GM11168 (cell line): Measurements from ENCODE around the gene ROR1.

Source experiments
- in situ Hi-C: fragments of 300-500 bp; cut with MboI; formaldehyde crosslinking; loops from one replicate; pipeline ENCODE4 v1.12.0; 2022; ENCODE audit warnings: low sequenced_read_pairs; ENCODE audit not compliant: unreplicated experiment

The ROR1 gene

GRCh38 chr1:63981408-63981773, 207.6 kb downstream of the ROR1 start:
- in situ Hi-C loops, result no loop called here

DNA sequence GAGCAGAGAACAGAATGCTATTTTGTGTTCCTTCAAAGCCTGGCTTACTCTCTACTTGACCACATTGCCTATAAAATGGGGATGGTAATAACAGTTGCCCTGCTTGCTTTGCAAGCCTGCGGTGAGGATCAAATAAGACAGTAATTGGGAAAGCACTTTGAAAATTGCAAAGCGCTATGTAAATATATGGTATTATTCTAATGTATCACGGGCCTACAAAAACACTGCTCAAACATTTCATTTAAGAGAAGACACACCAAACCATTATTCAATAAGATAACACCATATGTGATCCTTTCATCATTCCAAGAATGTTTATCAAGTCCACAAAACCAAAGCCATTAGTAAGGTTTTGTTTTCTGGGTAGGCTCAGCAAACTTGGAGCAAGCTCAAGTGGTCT, 208.4 kb downstream of the ROR1 start:
- in situ Hi-C loops, result no loop called here

- in situ Hi-C loops, result no loop called here
These were observed 209.8 kb downstream of the ROR1 start for GRCh38 chr1:63983391-63984256.

DNA sequence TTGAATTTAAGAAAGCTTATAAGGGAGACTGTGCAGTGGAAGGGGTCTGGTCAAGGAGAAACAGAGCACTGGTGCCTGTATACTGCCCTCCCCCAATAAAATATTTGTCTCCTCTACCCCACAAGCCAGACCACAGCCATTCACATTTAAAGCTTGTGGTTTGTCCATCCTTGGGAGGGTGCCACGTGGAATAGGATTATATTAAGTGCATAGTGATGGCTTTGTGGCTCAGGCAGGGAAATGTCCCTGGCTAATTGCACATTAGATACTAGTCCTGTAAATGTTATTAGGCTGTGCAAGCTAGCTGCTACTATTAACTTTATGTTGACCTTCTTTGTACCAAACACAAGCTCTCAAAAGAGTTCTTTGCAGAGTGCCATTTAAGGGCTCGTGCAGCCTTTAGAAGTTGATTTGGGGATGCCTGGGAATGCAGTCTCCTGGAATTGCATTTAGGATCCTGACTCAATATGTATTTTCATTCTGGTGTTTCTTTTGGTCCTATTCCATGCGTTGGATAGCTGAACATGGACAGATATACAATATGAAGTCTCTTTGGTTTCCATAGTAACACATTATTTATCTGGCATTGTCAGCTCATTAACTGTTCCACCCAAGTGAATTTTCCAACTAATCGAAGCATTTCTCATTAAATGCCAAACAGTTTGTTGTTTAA, 210.6 kb downstream of the ROR1 start:
- in situ Hi-C loops, result no loop called here

DNA sequence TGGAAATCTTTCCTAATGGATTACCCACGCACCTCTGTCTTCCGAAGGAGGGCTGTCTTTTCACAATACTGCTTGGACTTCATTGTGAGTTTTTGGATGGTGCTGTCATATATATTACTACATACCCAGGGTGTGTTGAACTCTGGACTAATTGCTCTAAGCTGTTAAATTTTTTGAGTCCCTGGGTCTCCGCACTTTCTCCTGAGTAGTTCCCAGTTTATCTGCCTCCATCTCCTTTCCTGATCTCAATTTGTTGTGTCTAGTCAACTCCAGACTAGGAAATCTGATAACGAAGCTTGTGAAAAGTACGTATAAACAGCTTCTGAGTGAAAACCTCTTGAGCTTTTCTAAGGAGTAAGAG, 211.1 kb downstream of the ROR1 start:
- in situ Hi-C loops, result no loop called here

- in situ Hi-C loops, result no loop called here
These were observed 213.3 kb downstream of the ROR1 start for GRCh38 chr1:63987014-63987627.

- in situ Hi-C loops, result no loop called here
These were observed 213.8 kb downstream of the ROR1 start for GRCh38 chr1:63987628-63988024.

- in situ Hi-C loops, result no loop called here
These were observed 215.1 kb downstream of the ROR1 start for GRCh38 chr1:63988941-63989340.

DNA sequence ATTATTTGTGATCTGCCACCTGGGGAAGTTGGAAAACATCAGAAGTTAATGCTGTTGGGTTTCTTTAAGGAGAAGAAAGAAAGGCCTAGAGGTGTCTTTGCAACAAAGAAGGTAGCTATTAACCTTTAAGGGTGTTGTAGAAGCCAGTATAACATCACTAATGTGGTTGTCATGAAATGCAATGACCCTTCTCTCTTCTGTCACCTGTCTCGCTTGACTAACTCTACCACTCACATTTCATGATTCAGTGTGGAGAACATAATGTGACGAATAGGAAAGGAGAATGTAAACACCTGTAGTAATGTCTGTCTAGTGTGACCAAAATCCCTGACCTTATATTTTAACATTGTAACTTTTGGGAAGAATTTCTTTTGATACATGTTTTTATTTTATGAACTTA, 217.9 kb downstream of the ROR1 start:
- in situ Hi-C loops, result no loop called here

DNA sequence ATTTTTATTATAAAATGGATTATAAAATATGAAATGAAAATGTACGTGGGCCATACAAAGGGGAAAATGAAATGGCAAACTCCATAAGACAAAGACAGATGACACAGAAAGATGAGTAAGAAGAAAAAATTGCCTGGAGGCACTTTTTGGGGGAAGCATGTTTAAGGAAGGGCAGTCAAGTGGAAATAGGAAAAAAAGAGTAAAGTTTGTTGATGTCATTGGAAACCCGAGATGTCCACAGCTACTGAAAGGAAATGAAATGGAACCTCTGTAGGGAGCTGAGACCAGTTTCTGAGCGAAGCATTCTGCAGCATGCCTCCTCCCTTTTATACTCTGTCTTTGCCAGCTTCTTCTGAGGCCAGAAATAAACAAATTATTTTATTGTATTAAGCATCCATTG, 226.2 kb downstream of the ROR1 start:
- in situ Hi-C loops, result no loop called here

- in situ Hi-C loops, result no loop called here
These were observed 227.2 kb downstream of the ROR1 start for GRCh38 chr1:64001038-64001437.

DNA sequence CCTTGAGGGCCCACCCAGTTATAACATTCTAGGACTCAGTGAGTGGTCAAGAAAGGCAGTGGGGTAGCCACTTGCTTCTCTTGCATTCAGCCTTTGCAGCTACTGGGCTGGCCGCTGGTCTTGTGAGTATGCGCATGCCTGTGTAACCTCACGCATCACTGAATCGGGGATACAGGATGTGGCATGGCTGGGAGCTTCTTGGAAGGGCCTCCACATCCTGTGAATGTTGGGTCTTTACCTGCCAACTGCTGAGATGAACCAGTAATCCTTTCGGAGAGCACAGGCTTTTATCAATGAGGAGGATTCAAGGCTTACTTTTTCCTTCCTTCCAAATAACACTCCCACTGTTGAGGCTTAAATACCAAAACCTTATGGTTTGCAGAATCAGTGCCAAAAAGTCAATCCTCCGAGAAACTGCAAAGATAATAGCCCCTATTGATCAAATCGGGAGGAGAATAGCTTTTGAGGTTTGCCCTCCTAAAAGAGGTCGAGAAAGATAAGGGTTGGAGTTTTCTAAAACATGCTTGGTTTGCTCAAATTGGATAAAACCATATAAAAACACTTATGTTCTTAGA, 230.7 kb downstream of the ROR1 start:
- in situ Hi-C loops, result no loop called here

GRCh38 chr1:64005801-64006200, 232.0 kb downstream of the ROR1 start:
- in situ Hi-C loops, result no loop called here

GRCh38 chr1:64006276-64007051, 232.6 kb downstream of the ROR1 start:
- in situ Hi-C loops, result no loop called here

- in situ Hi-C loops, result no loop called here
These were observed 236.5 kb downstream of the ROR1 start for GRCh38 chr1:64010316-64010715.

DNA sequence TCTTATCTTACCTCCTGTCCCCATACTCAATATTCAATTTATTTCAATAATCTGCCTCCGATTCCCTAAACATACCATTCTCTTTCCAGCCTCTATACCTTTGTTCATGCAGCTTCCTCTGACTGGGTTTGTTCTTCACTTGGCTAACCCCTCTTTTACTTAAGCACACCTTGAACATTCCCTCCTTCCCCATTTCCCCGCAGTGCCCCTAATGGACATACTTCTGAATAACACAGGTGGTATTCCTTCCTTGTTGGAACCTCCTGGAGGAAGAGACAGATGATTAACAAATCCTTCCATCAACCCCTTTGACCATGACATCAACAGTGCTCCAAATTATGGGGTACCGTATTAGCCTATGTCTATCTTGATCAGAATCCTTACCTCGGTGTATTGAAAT, 239.6 kb downstream of the ROR1 start:
- in situ Hi-C loops, result no loop called here

GRCh38 chr1:64019818-64020217, 246.0 kb downstream of the ROR1 start:
- in situ Hi-C loops, result no loop called here

DNA sequence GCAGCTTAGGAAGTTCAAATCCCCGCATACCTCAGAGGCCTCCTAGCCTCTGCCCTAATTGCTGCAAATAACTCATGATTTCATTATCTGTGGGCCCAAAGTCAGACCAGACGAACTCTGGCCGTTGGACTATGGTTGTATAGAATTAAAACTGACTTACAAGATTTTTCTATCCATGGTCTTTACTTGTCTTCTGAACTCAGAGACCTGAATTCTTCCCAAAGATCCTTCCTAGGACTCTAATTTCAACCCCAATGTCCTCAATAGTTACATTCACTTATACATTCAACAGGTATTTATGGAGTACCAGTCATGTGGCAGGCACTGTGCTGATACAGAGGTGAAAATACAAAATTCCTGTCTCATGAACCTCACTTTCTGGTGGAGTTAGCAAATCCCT, 247.2 kb downstream of the ROR1 start:
- in situ Hi-C loops, result no loop called here

- in situ Hi-C loops, result no loop called here
These were observed 251.2 kb downstream of the ROR1 start for GRCh38 chr1:64025051-64025450.

DNA sequence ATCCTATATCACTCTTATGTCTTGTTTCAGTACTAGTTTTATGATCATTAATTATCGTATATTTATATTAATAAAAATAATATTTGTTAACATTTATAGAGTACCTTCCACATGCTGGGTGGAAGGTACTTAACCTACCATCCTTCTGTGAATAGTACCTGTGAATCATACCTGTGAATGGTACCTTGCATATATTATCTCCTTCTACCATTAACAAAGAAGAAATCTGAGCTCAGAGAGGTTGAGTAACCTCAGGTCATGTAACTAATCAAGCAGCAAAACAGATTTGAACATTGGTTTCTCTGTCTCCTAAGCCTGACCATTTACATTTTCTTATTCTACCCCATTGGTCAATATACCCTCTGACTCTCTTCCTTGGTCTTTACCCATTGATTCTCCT, 255.2 kb downstream of the ROR1 start:
- in situ Hi-C loops, result no loop called here
